ENCODE data around the gene PFKFB3.

- peak; percentile 97; the same call in 1 of the 2 replicates for TF ChIP-seq BACH2 (CRISPR knock-in tag; IDR thresholded peaks at IDR 0.05; ENCODE audit: borderline replicate concordance)
- TF ChIP-seq ARNTL (CRISPR knock-in tag; IDR thresholded peaks at IDR 0.05; ENCODE audit: borderline replicate concordance, low read depth), result no peak
- TF ChIP-seq GLIS3 (CRISPR knock-in tag; IDR thresholded peaks at IDR 0.05), result no peak
- TF ChIP-seq SNAI2 (CRISPR knock-in tag; IDR thresholded peaks at IDR 0.05), result no peak
- TF ChIP-seq ZFP3 (CRISPR knock-in tag; IDR thresholded peaks at IDR 0.05), result no peak
- TF ChIP-seq CREB5 (CRISPR knock-in tag; IDR thresholded peaks at IDR 0.05; ENCODE audit: low read depth), result peak; percentile 61; the same call in 1 of the 2 replicates
- peak; percentile 94 for TF ChIP-seq TOX (CRISPR knock-in tag; IDR thresholded peaks at IDR 0.05; ENCODE audit: borderline replicate concordance)
- TF ChIP-seq ZC3H10 (CRISPR knock-in tag; IDR thresholded peaks at IDR 0.05), result peak; percentile 59; the same call in 1 of the 2 replicates
- peak; percentile 91; the same call in 1 of the 2 replicates for TF ChIP-seq CSRNP3 (CRISPR knock-in tag; IDR thresholded peaks at IDR 0.05)
- peak; percentile 90 for TF ChIP-seq PATZ1 (CRISPR knock-in tag; IDR thresholded peaks at IDR 0.05; ENCODE audit: borderline replicate concordance)
These were observed 36.7 kb downstream of the PFKFB3 start for GRCh38 chr10:6239213-6239991.

All from SK-N-SH treated with all-trans-retinoic acid at 6 μM for 48 hours (cell line).